Mucosa of descending colon (tissue), 3 donors: ENCODE results near the gene S100A4. TPM values are rescaled to one million over a fixed set of nuclear protein-coding genes. Genes with fewer than 3 reads are reported as not detected.

ENCODE experiments used
- ATAC-seq: fragments of 200-7000 bp; cut with Tn5 transposase; one replicate; pipeline ENCODE4 v1.9.1; 2020; ENCODE audit warnings: mild to moderate bottlenecking, moderate library complexity
- DNase-seq, 3 donors: peaks; one replicate each; pipeline ENCODE4 v3.0.0-alpha.2; 2020
- H3K36me3 ChIP-seq: fragments of 200-600 bp; one replicate; pipeline ENCODE4 v1.8.0; 2021; ENCODE audit warnings: low read depth, mild to moderate bottlenecking
- H3K4me1 ChIP-seq: fragments of 200-600 bp; one replicate; pipeline ENCODE4 v1.8.0; 2021; ENCODE audit warnings: low read depth, mild to moderate bottlenecking
- H3K4me3 ChIP-seq: fragments of 200-600 bp; one replicate; pipeline ENCODE4 v1.8.0; 2021; ENCODE audit warnings: mild to moderate bottlenecking
- H3K9me3 ChIP-seq: fragments of 200-600 bp; one replicate; pipeline ENCODE4 v1.8.0; 2021; ENCODE audit warnings: mild to moderate bottlenecking
- intact Hi-C, 2 donors: fragments of 100-400 bp; cut with DNase I in 1 of 2; cut with micrococcal nuclease in 1 of 2; formaldehyde crosslinking; loops; one replicate each; pipeline versions ENCODE4 v1.11.0 to v1.11.1; 2022; cut with DNase I, micrococcal nuclease
- total RNA-seq, 3 donors: library from RNA; stranded (reverse); fragmentation: NEBNext Ultra II Directional in 2 of 3; extraction: Animal tissue kit (Norgen Biotek cat#: 25700) in 2 of 3; gene quantifications; one replicate each; pipeline versions ENCODE4 v1.2.1 to v1.2.4, GENCODE V29; 2021 to 2023
- TF ChIP-seq, protein P1 (sequence below): fragments of 200-600 bp; IDR thresholded peaks from one replicate; pipeline ENCODE4 v1.8.0; 2022; ENCODE audit warnings: antibody characterized with exemption, mild to moderate bottlenecking
- donor health status: DM: no; HTN: no; CAD: no; lungs with moderate emphysema.
- donor health status: DM: no; HTN: no; CAD: no.
- donor health status: DM: no; HTN: yes; CAD: no.

The S100A4 gene
- total RNA-seq, 3 donors from 2014 or later = 28.9 to 176 (median 141) TPM

DNA sequence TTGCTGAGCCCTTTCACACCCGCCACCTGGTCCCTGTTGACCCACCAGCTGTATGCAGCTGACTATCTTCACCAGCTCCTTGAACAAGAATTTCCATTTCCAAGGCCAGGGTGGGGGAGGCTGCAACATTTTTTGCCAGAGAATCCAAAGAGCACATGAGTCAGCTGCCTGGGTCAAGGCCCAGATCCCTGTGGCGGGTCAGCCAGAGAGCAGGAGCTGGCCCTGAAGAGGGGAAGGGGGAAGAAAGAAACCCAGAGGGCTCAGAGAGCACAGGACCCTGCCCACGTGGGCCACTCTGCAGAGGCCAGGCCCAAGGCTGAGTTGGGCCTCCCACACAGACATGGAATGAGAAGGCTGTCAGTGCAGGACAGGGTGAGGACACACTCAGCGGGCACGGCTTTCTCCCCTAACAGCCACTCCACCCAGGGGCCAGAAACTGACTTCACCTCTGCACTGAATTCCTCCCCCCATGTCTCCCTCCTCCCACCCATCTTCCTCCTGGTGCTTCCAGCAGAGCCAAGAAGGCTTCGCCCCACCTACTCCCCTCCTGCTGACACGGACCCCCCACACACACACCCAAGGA is 38.7 kb downstream of the S100A4 start:
- Histone ChIP-seq H3K36me3 (no peaks in the 10 kb centered on the region), H3K4me1 (peaks cover 6% of the 10 kb centered on the region), H3K9me3 (no peaks in the 10 kb centered on the region), H3K4me3 (no peak overlapping the region)
- DNase-seq (peak; percentile 61 to 75 (median 72)), ATAC-seq (peak; percentile 53)
- TF ChIP-seq, protein P1, sequence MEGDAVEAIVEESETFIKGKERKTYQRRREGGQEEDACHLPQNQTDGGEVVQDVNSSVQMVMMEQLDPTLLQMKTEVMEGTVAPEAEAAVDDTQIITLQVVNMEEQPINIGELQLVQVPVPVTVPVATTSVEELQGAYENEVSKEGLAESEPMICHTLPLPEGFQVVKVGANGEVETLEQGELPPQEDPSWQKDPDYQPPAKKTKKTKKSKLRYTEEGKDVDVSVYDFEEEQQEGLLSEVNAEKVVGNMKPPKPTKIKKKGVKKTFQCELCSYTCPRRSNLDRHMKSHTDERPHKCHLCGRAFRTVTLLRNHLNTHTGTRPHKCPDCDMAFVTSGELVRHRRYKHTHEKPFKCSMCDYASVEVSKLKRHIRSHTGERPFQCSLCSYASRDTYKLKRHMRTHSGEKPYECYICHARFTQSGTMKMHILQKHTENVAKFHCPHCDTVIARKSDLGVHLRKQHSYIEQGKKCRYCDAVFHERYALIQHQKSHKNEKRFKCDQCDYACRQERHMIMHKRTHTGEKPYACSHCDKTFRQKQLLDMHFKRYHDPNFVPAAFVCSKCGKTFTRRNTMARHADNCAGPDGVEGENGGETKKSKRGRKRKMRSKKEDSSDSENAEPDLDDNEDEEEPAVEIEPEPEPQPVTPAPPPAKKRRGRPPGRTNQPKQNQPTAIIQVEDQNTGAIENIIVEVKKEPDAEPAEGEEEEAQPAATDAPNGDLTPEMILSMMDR = no peak
- intact Hi-C loops = no loop called here

DNA sequence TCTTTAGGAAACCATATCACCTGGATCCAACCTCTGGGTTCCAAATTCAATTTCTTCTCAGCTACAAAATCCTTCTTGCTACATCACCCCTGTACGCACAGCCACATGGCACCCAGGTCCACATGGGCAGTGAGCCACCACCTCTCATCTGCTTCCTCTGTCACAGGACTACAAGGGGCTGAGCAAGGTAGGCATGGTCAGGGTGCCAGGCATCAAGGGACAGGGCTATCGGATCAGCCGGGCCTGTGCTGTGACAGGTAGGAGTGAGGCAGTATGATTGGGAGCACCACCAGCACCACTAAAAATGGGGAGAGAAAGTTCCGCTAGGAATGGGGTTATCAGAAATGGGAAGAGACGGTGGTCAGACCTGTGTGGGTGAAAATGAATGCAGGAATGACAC is 39.2 kb downstream of the S100A4 start:
- Histone ChIP-seq H3K4me3 (no peak overlapping the region), H3K9me3 (no peaks in the 10 kb centered on the region), H3K4me1 (peaks cover 6% of the 10 kb centered on the region), H3K36me3 (no peaks in the 10 kb centered on the region)
- intact Hi-C loops = no loop called here
- DNase-seq = no peak
- TF ChIP-seq, protein P1 = no peak
- ATAC-seq = no peak

DNA sequence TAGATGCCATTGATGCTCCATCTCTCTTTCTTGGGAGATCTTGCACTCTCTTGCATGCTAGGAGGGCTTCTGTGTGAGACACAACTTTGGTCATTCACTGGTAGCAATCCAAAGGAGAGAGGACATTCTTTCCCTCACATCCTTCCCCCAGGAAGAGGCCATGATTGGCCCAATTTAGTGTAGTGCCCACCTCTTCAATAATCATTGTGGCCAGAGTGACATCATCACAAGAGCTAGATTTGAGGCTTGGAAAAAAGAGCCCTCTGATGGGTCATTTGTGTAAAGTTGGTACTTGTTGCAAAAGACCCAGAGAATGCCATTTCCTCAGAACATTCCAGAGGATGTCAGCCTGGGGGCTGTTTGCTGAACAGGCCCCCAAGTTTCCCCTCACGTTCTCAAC is 40.0 kb downstream of the S100A4 start:
- Histone ChIP-seq H3K4me3 (no peak overlapping the region), H3K4me1 (peaks cover under 1% of the 10 kb centered on the region), H3K9me3 (no peaks in the 10 kb centered on the region), H3K36me3 (no peaks in the 10 kb centered on the region)
- TF ChIP-seq, protein P1 = no peak
- DNase-seq = no peak
- ATAC-seq = no peak
- intact Hi-C loops = no loop called here

DNA sequence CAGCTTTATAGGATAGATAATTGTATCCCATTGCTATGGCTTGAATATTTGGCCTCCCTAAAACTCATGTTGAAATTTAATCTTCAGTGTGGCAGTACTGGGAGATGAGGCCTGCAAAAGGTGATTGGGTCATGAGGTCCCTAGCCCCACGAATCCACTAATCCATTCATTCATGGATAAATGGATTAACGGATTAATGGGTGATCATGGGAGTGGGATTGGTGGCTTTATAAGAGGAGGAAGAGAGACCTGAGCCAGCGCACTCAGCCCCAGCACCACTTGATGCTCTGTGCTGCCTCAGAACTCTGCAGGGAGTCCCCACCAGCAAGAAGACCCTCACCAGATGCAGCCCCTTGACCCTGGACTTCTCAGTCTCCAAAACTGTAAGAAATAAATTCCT is 41.8 kb downstream of the S100A4 start:
- DNase-seq (no peak), ATAC-seq (no peak)
- intact Hi-C loops = no loop called here
- no peak overlapping the region for H3K4me3 ChIP-seq
- H3K4me1 ChIP-seq = no peaks in the 10 kb centered on the region
- TF ChIP-seq, protein P1 = no peak
- H3K9me3 ChIP-seq = no peaks in the 10 kb centered on the region
- H3K36me3 ChIP-seq = no peaks in the 10 kb centered on the region

DNA sequence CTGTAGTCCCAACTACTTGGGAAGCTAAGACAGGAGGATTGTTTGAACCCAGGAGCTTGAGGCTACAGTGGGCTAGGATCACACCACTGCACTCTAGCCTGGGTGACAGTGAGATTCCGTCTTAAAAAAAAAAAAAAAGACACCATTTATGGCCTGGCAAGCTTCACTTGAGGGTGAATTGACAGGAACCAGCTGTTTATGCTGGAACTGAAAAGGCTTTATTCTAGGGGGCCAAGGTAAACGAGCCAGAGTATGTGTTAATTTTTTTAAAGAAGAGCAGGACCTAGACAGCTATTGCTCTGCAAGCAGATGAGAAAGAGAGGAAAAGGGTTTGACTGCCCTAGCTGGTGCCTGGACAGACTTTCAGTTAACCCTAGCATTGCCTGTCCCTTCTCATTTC is 46.9 kb downstream of the S100A4 start:
- DNase-seq = no peak
- Histone ChIP-seq H3K4me1 (no peaks in the 10 kb centered on the region), H3K36me3 (no peaks in the 10 kb centered on the region), H3K4me3 (no peak overlapping the region), H3K9me3 (no peaks in the 10 kb centered on the region)
- no peak for ATAC-seq
- TF ChIP-seq, protein P1 = no peak
- intact Hi-C loops = loop anchor here in 1 of 2 donors (5.0 kb wide), 1 partner anchor 141 kb away; the partner anchor contains the start of gene S100A9

DNA sequence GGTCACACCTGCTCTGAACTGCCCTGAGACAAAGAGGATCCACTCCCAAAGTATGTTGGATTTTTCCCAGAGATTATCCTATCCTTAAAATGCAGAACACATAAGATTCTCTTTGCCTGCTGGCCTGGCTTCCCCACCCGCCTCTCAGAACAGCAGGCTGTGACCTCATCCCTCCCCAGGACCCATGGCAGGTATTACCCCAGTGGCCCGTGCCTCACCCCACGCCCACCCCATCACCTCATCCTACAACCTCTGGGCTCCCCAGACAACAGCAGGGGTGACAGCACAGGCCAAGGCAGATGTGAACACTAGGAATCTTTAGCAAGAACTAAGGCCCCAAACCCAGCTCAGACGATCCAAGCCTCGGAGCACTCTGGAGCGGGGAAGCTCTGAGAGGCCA is 50.1 kb downstream of the S100A4 start:
- intact Hi-C loops = loop anchor here (2.0 to 5.0 kb wide), 2 partner anchors 138 to 143 kb away; partner anchors contain the start of gene S100A9 (in 1 of the 2)

More for the DNA sequence above, 50.1 kb downstream of the S100A4 start:
- ATAC-seq = no peak
- TF ChIP-seq, protein P1 = no peak
- Histone ChIP-seq H3K4me1 (no peaks in the 10 kb centered on the region), H3K4me3 (no peak overlapping the region), H3K36me3 (no peaks in the 10 kb centered on the region), H3K9me3 (no peaks in the 10 kb centered on the region)
- DNase-seq = no peak
